ENCODE data around the gene COPS6.
"Not testable (repeated sequence)": the region's sequence is repeated elsewhere in the genome, so short reads cannot be mapped to it uniquely, and the experiment has no call there.

The COPS6 gene

GRCh38 chr7:100124301-100125230 lies 35.8 kb downstream of the COPS6 start:
- Histone ChIP-seq H3K4me1 (no peaks in the 10 kb centered on the region), H3K27me3 (no peaks in the 10 kb centered on the region), H3K9me3 (no peaks in the 10 kb centered on the region), H3K4me3 (ENCODE audit: low read depth, low read length) (no peak overlapping the region), H3K36me3 (no peaks in the 10 kb centered on the region)
- no peak for TF ChIP-seq CTCF (IDR thresholded peaks at IDR 0.05; ENCODE audit: low read depth, low read length)
- no peak for DNase-seq

- Histone ChIP-seq H3K4me3 (ENCODE audit: low read depth, low read length) (peak overlapping the region; percentile 93), H3K4me1 (no peaks in the 10 kb centered on the region), H3K27me3 (no peaks in the 10 kb centered on the region), H3K9me3 (no peaks in the 10 kb centered on the region), H3K36me3 (no peaks in the 10 kb centered on the region)
- TF ChIP-seq CTCF (IDR thresholded peaks at IDR 0.05; ENCODE audit: low read depth, low read length), result peak; percentile 7; the same call in 1 of the 2 replicates
- DNase-seq, result no peak
These were observed 37.6 kb downstream of the COPS6 start for GRCh38 chr7:100126239-100126930.

GRCh38 chr7:100126931-100127865 lies 38.4 kb downstream of the COPS6 start, which contains the start of gene MBLAC1:
TSS of gene MBLAC1 (plus strand) at chr7:100126967. CDS start at chr7:100127396, 429 bp downstream.
- TF ChIP-seq CTCF (IDR thresholded peaks at IDR 0.05; ENCODE audit: low read depth, low read length), result 0 out of 2 replicates have a peak, but pooled peaks have one; percentile 0
- no peaks in the 10 kb centered on the region for H3K36me3 ChIP-seq
- DNase-seq, result peak; percentile 88
- no peaks in the 10 kb centered on the region for H3K4me1 ChIP-seq
- H3K4me3 ChIP-seq (ENCODE audit: low read depth, low read length), result peak within 1 kb of the TSS; percentile 93
- H3K27me3 ChIP-seq, result no peaks in the 10 kb centered on the region
- no peaks in the 10 kb centered on the region for H3K9me3 ChIP-seq

- Histone ChIP-seq H3K4me3 (ENCODE audit: low read depth, low read length) (peak overlapping the region; percentile 93), H3K36me3 (no peaks in the 10 kb centered on the region), H3K4me1 (peaks cover 3% of the 10 kb centered on the region), H3K9me3 (no peaks in the 10 kb centered on the region), H3K27me3 (no peaks in the 10 kb centered on the region)
- no peak for TF ChIP-seq CTCF (IDR thresholded peaks at IDR 0.05; ENCODE audit: low read depth, low read length)
- peak; percentile 40 for DNase-seq
These were observed 39.3 kb downstream of the COPS6 start for GRCh38 chr7:100127866-100128636.

GRCh38 chr7:100128637-100128963 lies 39.8 kb downstream of the COPS6 start:
- H3K4me3 ChIP-seq (ENCODE audit: low read depth, low read length), result no peak overlapping the region
- peaks cover 3% of the 10 kb centered on the region for H3K4me1 ChIP-seq

GRCh38 chr7:100130220-100130607 lies 41.4 kb downstream of the COPS6 start:
- not testable (repeated sequence) for DNase-seq; H3K4me1 ChIP-seq; H3K27me3 ChIP-seq; H3K9me3 ChIP-seq; H3K4me3 ChIP-seq (ENCODE audit: low read depth, low read length); H3K36me3 ChIP-seq

More at GRCh38 chr7:100128637-100128963, 39.8 kb downstream of the COPS6 start:
- H3K9me3 ChIP-seq, result no peaks in the 10 kb centered on the region
- DNase-seq, result no peak
- H3K36me3 ChIP-seq, result no peaks in the 10 kb centered on the region
- H3K27me3 ChIP-seq, result no peaks in the 10 kb centered on the region
- TF ChIP-seq CTCF (IDR thresholded peaks at IDR 0.05; ENCODE audit: low read depth, low read length), result no peak
